ENCODE measurements around the gene SHMT1.
"Not testable (repeated sequence)": the region's sequence is repeated elsewhere in the genome, so short reads cannot be mapped to it uniquely, and the experiment has no call there.

The SHMT1 gene

GRCh38 chr17:18382441-18383078 is 19.2 kb upstream of the SHMT1 start:
- DNase-seq: no peak
- Mint-ChIP-seq H3K9me3 (no peaks in the 10 kb centered on the region), H3K4me1 (ENCODE audit: low read depth) (peaks cover 1% of the 10 kb centered on the region), H3K27ac (no peak overlapping the region), H3K27me3 (peaks cover 13% of the 10 kb centered on the region), H3K4me3 (no peak overlapping the region), H3K36me3 (ENCODE audit: low read depth) (no peaks in the 10 kb centered on the region)

- Mint-ChIP-seq H3K4me1 (ENCODE audit: low read depth) (peaks cover 1% of the 10 kb centered on the region), H3K27me3 (peaks cover 13% of the 10 kb centered on the region), H3K9me3 (no peaks in the 10 kb centered on the region), H3K4me3 (no peak overlapping the region), H3K27ac (no peak overlapping the region), H3K36me3 (ENCODE audit: low read depth) (no peaks in the 10 kb centered on the region)
- DNase-seq: no peak
These were observed 18.5 kb upstream of the SHMT1 start for GRCh38 chr17:18381953-18382245.

GRCh38 chr17:18381158-18381952 is 18.0 kb upstream of the SHMT1 start:
- Mint-ChIP-seq H3K4me1 (ENCODE audit: low read depth) (peaks cover 1% of the 10 kb centered on the region), H3K27ac (no peak overlapping the region), H3K27me3 (peaks cover 13% of the 10 kb centered on the region), H3K36me3 (ENCODE audit: low read depth) (no peaks in the 10 kb centered on the region), H3K9me3 (no peaks in the 10 kb centered on the region), H3K4me3 (no peak overlapping the region)
- no peak for DNase-seq

GRCh38 chr17:18380471-18381157 is 17.3 kb upstream of the SHMT1 start:
- no peaks in the 10 kb centered on the region for H3K9me3 Mint-ChIP-seq
- peaks cover 1% of the 10 kb centered on the region for H3K4me1 Mint-ChIP-seq (ENCODE audit: low read depth)
- peaks cover 13% of the 10 kb centered on the region for H3K27me3 Mint-ChIP-seq
- H3K27ac Mint-ChIP-seq: no peak overlapping the region
- H3K4me3 Mint-ChIP-seq: no peak overlapping the region
- H3K36me3 Mint-ChIP-seq (ENCODE audit: low read depth): no peaks in the 10 kb centered on the region
- DNase-seq: no peak

- H3K9me3 Mint-ChIP-seq: no peaks in the 10 kb centered on the region
- no peak overlapping the region for H3K4me3 Mint-ChIP-seq
- H3K4me1 Mint-ChIP-seq (ENCODE audit: low read depth): peaks cover 1% of the 10 kb centered on the region
- peaks cover 13% of the 10 kb centered on the region for H3K27me3 Mint-ChIP-seq
- DNase-seq: no peak
- no peaks in the 10 kb centered on the region for H3K36me3 Mint-ChIP-seq (ENCODE audit: low read depth)
- no peak overlapping the region for H3K27ac Mint-ChIP-seq
These were observed 16.1 kb upstream of the SHMT1 start for GRCh38 chr17:18379246-18380146.

GRCh38 chr17:18378614-18379013 is 15.3 kb upstream of the SHMT1 start:
- not testable (repeated sequence) for H3K4me3 Mint-ChIP-seq; DNase-seq; H3K36me3 Mint-ChIP-seq (ENCODE audit: low read depth); H3K4me1 Mint-ChIP-seq (ENCODE audit: low read depth); H3K27ac Mint-ChIP-seq; H3K9me3 Mint-ChIP-seq
- H3K27me3 Mint-ChIP-seq: peaks cover 11% of the 10 kb centered on the region

GRCh38 chr17:18378205-18378505 is 14.8 kb upstream of the SHMT1 start:
- Mint-ChIP-seq H3K9me3 (no peaks in the 10 kb centered on the region), H3K4me3 (no peak overlapping the region), H3K27me3 (peaks cover 11% of the 10 kb centered on the region), H3K27ac (no peak overlapping the region), H3K36me3 (ENCODE audit: low read depth) (no peaks in the 10 kb centered on the region), H3K4me1 (ENCODE audit: low read depth) (peaks cover 3% of the 10 kb centered on the region)
- no peak for DNase-seq

GRCh38 chr17:18377437-18378204 is 14.3 kb upstream of the SHMT1 start, which contains the start of gene EVPLL:
Gene EVPLL (plus strand): TSS chr17:18377778. CDS start chr17:18380938, 3,160 bp downstream.
- Mint-ChIP-seq H3K4me1 (ENCODE audit: low read depth) (peaks cover 3% of the 10 kb centered on the region), H3K4me3 (no peak within 1 kb of the TSS), H3K36me3 (ENCODE audit: low read depth) (no peaks in the 10 kb centered on the region), H3K9me3 (no peaks in the 10 kb centered on the region), H3K27ac (no peak within 1 kb of the TSS), H3K27me3 (peaks cover 11% of the 10 kb centered on the region)
- no peak for DNase-seq

GRCh38 chr17:18374216-18374615 is 10.9 kb upstream of the SHMT1 start:
- Mint-ChIP-seq H3K27ac (no peak overlapping the region), H3K27me3 (peaks cover 15% of the 10 kb centered on the region), H3K4me3 (no peak overlapping the region), H3K9me3 (no peaks in the 10 kb centered on the region), H3K36me3 (ENCODE audit: low read depth) (no peaks in the 10 kb centered on the region), H3K4me1 (ENCODE audit: low read depth) (peaks cover 6% of the 10 kb centered on the region)
- DNase-seq: no peak

- H3K27me3 Mint-ChIP-seq: peaks cover 15% of the 10 kb centered on the region
- not testable (repeated sequence) for DNase-seq; H3K4me3 Mint-ChIP-seq; H3K9me3 Mint-ChIP-seq; H3K4me1 Mint-ChIP-seq (ENCODE audit: low read depth); H3K36me3 Mint-ChIP-seq (ENCODE audit: low read depth); H3K27ac Mint-ChIP-seq
These were observed 9.8 kb upstream of the SHMT1 start for GRCh38 chr17:18373181-18373580.

- no peaks in the 10 kb centered on the region for H3K36me3 Mint-ChIP-seq (ENCODE audit: low read depth)
- H3K4me1 Mint-ChIP-seq (ENCODE audit: low read depth): peaks cover 6% of the 10 kb centered on the region
- H3K9me3 Mint-ChIP-seq: no peaks in the 10 kb centered on the region
- peaks cover 15% of the 10 kb centered on the region for H3K27me3 Mint-ChIP-seq
- H3K4me3 Mint-ChIP-seq: no peak overlapping the region
- no peak overlapping the region for H3K27ac Mint-ChIP-seq
- DNase-seq: no peak
These were observed 8.1 kb upstream of the SHMT1 start for GRCh38 chr17:18371455-18371854.

- peaks cover 6% of the 10 kb centered on the region for H3K4me1 Mint-ChIP-seq (ENCODE audit: low read depth)
- no peaks in the 10 kb centered on the region for H3K36me3 Mint-ChIP-seq (ENCODE audit: low read depth)
- no peak overlapping the region for H3K4me3 Mint-ChIP-seq
- peaks cover 15% of the 10 kb centered on the region for H3K27me3 Mint-ChIP-seq
- H3K27ac Mint-ChIP-seq: no peak overlapping the region
- DNase-seq: no peak
- H3K9me3 Mint-ChIP-seq: no peaks in the 10 kb centered on the region
These were observed 7.4 kb upstream of the SHMT1 start for GRCh38 chr17:18370761-18371160.

GRCh38 chr17:18368946-18369345 is 5.6 kb upstream of the SHMT1 start:
- no peak overlapping the region for H3K27ac Mint-ChIP-seq
- no peaks in the 10 kb centered on the region for H3K36me3 Mint-ChIP-seq (ENCODE audit: low read depth)
- H3K4me1 Mint-ChIP-seq (ENCODE audit: low read depth): peaks cover 6% of the 10 kb centered on the region
- no peak for DNase-seq
- H3K4me3 Mint-ChIP-seq: no peak overlapping the region
- peaks cover 15% of the 10 kb centered on the region for H3K27me3 Mint-ChIP-seq
- no peaks in the 10 kb centered on the region for H3K9me3 Mint-ChIP-seq

GRCh38 chr17:18364166-18364565 is 816 bp upstream of the SHMT1 start:
- DNase-seq: no peak
- Mint-ChIP-seq H3K36me3 (ENCODE audit: low read depth) (peaks cover 16% of the 10 kb centered on the region), H3K27me3 (no peaks in the 10 kb centered on the region), H3K27ac (no peak overlapping the region), H3K9me3 (no peaks in the 10 kb centered on the region), H3K4me1 (ENCODE audit: low read depth) (peaks cover 17% of the 10 kb centered on the region), H3K4me3 (no peak overlapping the region)

Data from activated T-cell treated with anti-CD3 and anti-CD28 coated beads, Interleukin-2, amount 50 U/mL, for 24 hours (primary cell).